ENCODE results near the gene UNC45A. TPM values are rescaled to one million over a fixed set of nuclear protein-coding genes. Genes with fewer than 3 reads are reported as not detected.

Gene UNC45A
- total and polyA plus RNA-seq, 2 of the 13 experiments (the other 11 are each of a cell fraction or from before 2014, with no cell fraction given) = 33.8 to 39.7 TPM

DNA sequence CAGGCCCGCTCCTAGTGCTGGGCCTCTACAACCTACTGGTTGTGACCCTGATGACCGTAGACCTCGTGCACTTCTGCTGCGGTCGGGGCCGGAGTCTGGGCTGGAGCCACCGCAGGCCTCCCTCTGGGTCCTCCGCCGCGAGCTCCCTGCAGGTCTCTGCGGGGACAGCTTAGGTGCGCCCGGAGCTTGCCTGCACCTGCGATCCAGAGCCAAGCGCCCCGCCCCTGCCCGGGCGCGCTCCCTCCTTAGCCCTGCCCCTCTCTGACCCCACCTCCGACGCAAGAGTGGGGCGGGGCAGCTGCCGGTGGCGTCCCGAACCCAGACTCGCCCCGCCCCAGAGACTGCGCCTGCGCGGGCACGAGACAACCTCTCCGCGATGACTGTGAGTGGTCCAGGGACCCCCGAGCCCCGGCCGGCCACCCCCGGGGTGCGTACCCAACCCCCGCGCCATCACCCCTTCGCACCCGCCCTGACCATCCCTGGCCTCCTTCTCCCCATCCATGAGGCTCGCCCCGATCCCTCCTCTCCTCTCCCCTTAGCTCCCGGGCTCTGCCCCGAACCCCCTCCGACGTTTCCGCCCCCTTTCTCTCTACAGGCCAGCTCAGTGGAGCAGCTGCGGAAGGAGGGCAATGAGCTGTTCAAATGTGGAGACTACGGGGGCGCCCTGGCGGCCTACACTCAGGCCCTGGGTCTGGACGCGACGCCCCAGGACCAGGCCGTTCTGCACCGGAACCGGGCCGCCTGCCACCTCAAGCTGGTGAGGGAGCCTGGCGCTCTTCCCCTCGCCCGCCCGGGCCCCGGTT is at the start of gene UNC45A (continued):
- TF ChIP-seq CREM (IDR thresholded peaks at IDR 0.05) (no peak; the same call in 1 of the 2 replicates), CREM (CRISPR knock-in tag; IDR thresholded peaks at IDR 0.05) (no peak), TBL1XR1 (IDR thresholded peaks at IDR 0.05; ENCODE audit: borderline replicate concordance, low read length, partially characterized antibody) (no peak), MBD4 (IDR thresholded peaks at IDR 0.05; ENCODE audit: borderline replicate concordance, low read length) (no peak), TSC22D2 (CRISPR knock-in tag; IDR thresholded peaks at IDR 0.05; ENCODE audit: borderline replicate concordance) (no peak), RORA (CRISPR knock-in tag; IDR thresholded peaks at IDR 0.05) (no peak), PHF21A (CRISPR knock-in tag; IDR thresholded peaks at IDR 0.05) (0 out of 2 replicates have a peak, but pooled peaks have one; percentile 10), ZNF766 (CRISPR knock-in tag; IDR thresholded peaks at IDR 0.05; ENCODE audit: borderline replicate concordance) (no peak), ZNF256 (CRISPR knock-in tag; conservative IDR thresholded peaks at IDR 0.05) (no peak), HMGXB3 (CRISPR knock-in tag; IDR thresholded peaks at IDR 0.05; ENCODE audit: borderline replicate concordance) (no peak), TAF15 (IDR thresholded peaks at IDR 0.05; ENCODE audit: low read depth, low read length, poor library complexity, severe bottlenecking) (no peak), ZNF17 (CRISPR knock-in tag; IDR thresholded peaks at IDR 0.05) (no peak), ZNF792 (CRISPR knock-in tag; IDR thresholded peaks at IDR 0.05) (no peak), MXD4 (CRISPR knock-in tag; IDR thresholded peaks at IDR 0.05) (no peak), ZNF33A (CRISPR knock-in tag; IDR thresholded peaks at IDR 0.05; ENCODE audit: borderline replicate concordance) (no peak), PTBP1 (IDR thresholded peaks at IDR 0.05; ENCODE audit: low read depth, low read length, poor library complexity, severe bottlenecking) (peak; percentile 50), ZBTB1 (CRISPR knock-in tag; IDR thresholded peaks at IDR 0.05; ENCODE audit: borderline replicate concordance) (no peak), RAD21 (CRISPR knock-in tag; IDR thresholded peaks at IDR 0.05) (no peak), ZNF33B (CRISPR knock-in tag; IDR thresholded peaks at IDR 0.05) (no peak)
- TF ChIP-seq, protein P1, sequence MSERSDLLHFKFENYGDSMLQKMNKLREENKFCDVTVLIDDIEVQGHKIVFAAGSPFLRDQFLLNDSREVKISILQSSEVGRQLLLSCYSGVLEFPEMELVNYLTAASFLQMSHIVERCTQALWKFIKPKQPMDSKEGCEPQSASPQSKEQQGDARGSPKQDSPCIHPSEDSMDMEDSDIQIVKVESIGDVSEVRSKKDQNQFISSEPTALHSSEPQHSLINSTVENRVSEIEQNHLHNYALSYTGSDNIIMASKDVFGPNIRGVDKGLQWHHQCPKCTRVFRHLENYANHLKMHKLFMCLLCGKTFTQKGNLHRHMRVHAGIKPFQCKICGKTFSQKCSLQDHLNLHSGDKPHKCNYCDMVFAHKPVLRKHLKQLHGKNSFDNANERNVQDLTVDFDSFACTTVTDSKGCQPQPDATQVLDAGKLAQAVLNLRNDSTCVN (CRISPR knock-in tag; IDR thresholded peaks at IDR 0.05; ENCODE audit: borderline replicate concordance) = no peak
- TF ChIP-seq, protein P2, sequence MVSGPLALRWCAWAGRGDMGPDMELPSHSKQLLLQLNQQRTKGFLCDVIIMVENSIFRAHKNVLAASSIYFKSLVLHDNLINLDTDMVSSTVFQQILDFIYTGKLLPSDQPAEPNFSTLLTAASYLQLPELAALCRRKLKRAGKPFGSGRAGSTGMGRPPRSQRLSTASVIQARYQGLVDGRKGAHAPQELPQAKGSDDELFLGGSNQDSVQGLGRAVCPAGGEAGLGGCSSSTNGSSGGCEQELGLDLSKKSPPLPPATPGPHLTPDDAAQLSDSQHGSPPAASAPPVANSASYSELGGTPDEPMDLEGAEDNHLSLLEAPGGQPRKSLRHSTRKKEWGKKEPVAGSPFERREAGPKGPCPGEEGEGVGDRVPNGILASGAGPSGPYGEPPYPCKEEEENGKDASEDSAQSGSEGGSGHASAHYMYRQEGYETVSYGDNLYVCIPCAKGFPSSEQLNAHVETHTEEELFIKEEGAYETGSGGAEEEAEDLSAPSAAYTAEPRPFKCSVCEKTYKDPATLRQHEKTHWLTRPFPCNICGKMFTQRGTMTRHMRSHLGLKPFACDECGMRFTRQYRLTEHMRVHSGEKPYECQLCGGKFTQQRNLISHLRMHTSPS (CRISPR knock-in tag; IDR thresholded peaks at IDR 0.05; ENCODE audit: low read depth) = no peak
- TF ChIP-seq, protein P3, sequence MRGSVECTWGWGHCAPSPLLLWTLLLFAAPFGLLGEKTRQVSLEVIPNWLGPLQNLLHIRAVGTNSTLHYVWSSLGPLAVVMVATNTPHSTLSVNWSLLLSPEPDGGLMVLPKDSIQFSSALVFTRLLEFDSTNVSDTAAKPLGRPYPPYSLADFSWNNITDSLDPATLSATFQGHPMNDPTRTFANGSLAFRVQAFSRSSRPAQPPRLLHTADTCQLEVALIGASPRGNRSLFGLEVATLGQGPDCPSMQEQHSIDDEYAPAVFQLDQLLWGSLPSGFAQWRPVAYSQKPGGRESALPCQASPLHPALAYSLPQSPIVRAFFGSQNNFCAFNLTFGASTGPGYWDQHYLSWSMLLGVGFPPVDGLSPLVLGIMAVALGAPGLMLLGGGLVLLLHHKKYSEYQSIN (CRISPR knock-in tag; IDR thresholded peaks at IDR 0.05; ENCODE audit: borderline replicate concordance) = no peak

Measured in HepG2 (cell line).